K562 (cell line): ENCODE results near the gene TMEM14C. TPM values are rescaled to one million over a fixed set of nuclear protein-coding genes. Genes with fewer than 3 reads are reported as not detected.

Source experiments
- CTBP1 ChIP-seq: fragments of 450-650 bp; IDR thresholded peaks from 2 replicates; pipeline ENCODE4 v1.6.1; 2016; ENCODE audit warnings: borderline replicate concordance
- EP400 ChIP-seq: fragments of 450-650 bp; IDR thresholded peaks from 2 replicates; pipeline ENCODE4 v1.6.1; 2017; ENCODE audit warnings: antibody characterized with exemption, mild to moderate bottlenecking, moderate library complexity
- HMGXB4 ChIP-seq: sonication (generic); formaldehyde crosslinking; IDR thresholded peaks from 2 replicates; pipeline ENCODE4 v1.8.1; 2023; ENCODE audit warnings: mild to moderate bottlenecking, missing genetic modification reagents
- HOXB6 ChIP-seq: fragments of 250-450 bp; sonication (Bioruptor Pico); IDR thresholded peaks from 2 replicates; pipeline ENCODE4 v1.5.1; 2022; ENCODE audit warnings: mild to moderate bottlenecking, borderline replicate concordance
- ILF3 ChIP-seq: fragments of 450-650 bp; IDR thresholded peaks from 2 replicates; pipeline ENCODE4 v1.6.1; 2018; ENCODE audit warnings: antibody characterized with exemption, mild to moderate bottlenecking, moderate library complexity, borderline replicate concordance
- KAT7 ChIP-seq: sonication (generic); formaldehyde crosslinking; IDR thresholded peaks from 2 replicates; pipeline ENCODE4 v1.8.0; 2022; ENCODE audit warnings: missing genetic modification reagents, mild to moderate bottlenecking, borderline replicate concordance
- KDM4B ChIP-seq, 2 experiments: fragments of 450-650 bp in 1 of 2; sonication (generic) in 1 of 2; IDR thresholded peaks; 2 replicates each; pipeline ENCODE4 v1.6.1; 2016 to 2017; ENCODE audit warnings: borderline replicate concordance in 2 of 2, antibody characterized with exemption in 1 of 2, low read depth in 1 of 2, mild to moderate bottlenecking in 1 of 2
- MCM7 ChIP-seq, 2 experiments: fragments of 450-650 bp; IDR thresholded peaks; 2 replicates each; pipeline ENCODE4 v1.6.1; 2016 to 2018
- NFIX ChIP-seq: fragments of 250-450 bp; sonication (Bioruptor Pico); IDR thresholded peaks from 2 replicates; pipeline ENCODE4 v1.4.0; 2020; ENCODE audit warnings: low read depth, mild to moderate bottlenecking, moderate library complexity
- PHF21A ChIP-seq: fragments of 450-650 bp; IDR thresholded peaks from 2 replicates; pipeline ENCODE4 v1.6.1; 2017; ENCODE audit warnings: low read depth, borderline replicate concordance
- PTTG1 ChIP-seq: fragments of 450-650 bp; IDR thresholded peaks from 2 replicates; pipeline ENCODE4 v1.6.1; 2016; ENCODE audit warnings: low read depth, mild to moderate bottlenecking, missing genetic modification characterization, missing compliant biosample characterization
- RBM34 ChIP-seq: fragments of 200-400 bp; formaldehyde crosslinking; IDR thresholded peaks from 2 replicates; pipeline ENCODE4 v1.6.1; 2018; ENCODE audit warnings: low read length, borderline replicate concordance; ENCODE audit not compliant: insufficient read depth
- SAP30 ChIP-seq: fragments of 200-600 bp; sonication (generic); IDR thresholded peaks from 2 replicates; pipeline ENCODE4 v1.6.1; 2012; ENCODE audit warnings: borderline replicate concordance, low read depth, mild to moderate bottlenecking, moderate library complexity, low read length, control low read depth, inconsistent platforms; ENCODE audit not compliant: insufficient read depth, poor library complexity, severe bottlenecking
- TEAD1 ChIP-seq, 2 experiments: fragments of 450-650 bp in 1 of 2; sonication (generic) in 1 of 2; formaldehyde crosslinking; IDR thresholded peaks; 2 replicates each; pipeline versions ENCODE4 v1.4.0 to v1.8.0; 2020 to 2022; ENCODE audit warnings: mild to moderate bottlenecking in 2 of 2, missing genetic modification reagents in 1 of 2
- WHSC1 ChIP-seq: IDR thresholded peaks from one replicate; pipeline ENCODE4 v1.6.1; 2012; ENCODE audit warnings: low read length, control low read depth, inconsistent platforms
- XRCC3 ChIP-seq: fragments of 450-650 bp; IDR thresholded peaks from 2 replicates; pipeline ENCODE4 v1.6.1; 2017; ENCODE audit warnings: mild to moderate bottlenecking, moderate library complexity
- YBX1 ChIP-seq: fragments of 450-650 bp; IDR thresholded peaks from 2 replicates; pipeline ENCODE4 v1.7.1; 2016; ENCODE audit warnings: mild to moderate bottlenecking
- YY1 ChIP-seq, 3 experiments: IDR thresholded peaks; 2 replicates each; pipeline ENCODE4 v1.6.1; 2011; ENCODE audit warnings: low read length in 2 of 3, mild to moderate bottlenecking in 2 of 3, moderate library complexity in 2 of 3, borderline replicate concordance in 1 of 3, control low read depth in 1 of 3, low read depth in 1 of 3; ENCODE audit not compliant: insufficient read depth in 3 of 3, insufficient replicate concordance in 2 of 3, control insufficient read depth in 1 of 3, insufficient read length in 1 of 3; ENCODE audit errors: extremely low read depth in 1 of 3
- ZBTB1 ChIP-seq: sonication (generic); formaldehyde crosslinking; IDR thresholded peaks from 2 replicates; pipeline ENCODE4 v1.8.1; 2023; ENCODE audit warnings: missing genetic modification reagents, low read depth, mild to moderate bottlenecking, borderline replicate concordance
- ZBTB12 ChIP-seq: fragments of 250-450 bp; sonication (Bioruptor Pico); IDR thresholded peaks from 2 replicates; pipeline ENCODE4 v1.4.0; 2020
- ZBTB8A ChIP-seq: fragments of 450-650 bp; IDR thresholded peaks from 2 replicates; pipeline ENCODE4 v1.6.1; 2018; ENCODE audit warnings: mild to moderate bottlenecking, moderate library complexity; ENCODE audit not compliant: partially characterized antibody
- ZNF584 ChIP-seq: fragments of 200-800 bp; sonication (Bioruptor generic); IDR thresholded peaks from 2 replicates; pipeline ENCODE4 v1.6.1; 2016; ENCODE audit warnings: low read depth, mild to moderate bottlenecking, missing genetic modification characterization, missing compliant biosample characterization
- polyA plus RNA-seq, 8 experiments: library from polyadenylated mRNA; depleted of rRNA in 4 of 8; stranded (reverse) in 5 of 8; unstranded in 3 of 8; fragments of >200 nt; fragmentation: Nextera tagmentation in 2 of 8; fragmentation: Illumina TruSeq in 1 of 8; extraction: Ambion mirVana in 2 of 8; extraction: Trizol in 1 of 8; gene quantifications; 2 replicates each; pipeline versions ENCODE4 v1.2.1 to v1.2.3, GENCODE V29; 2011 to 2014; ENCODE audit warnings: inconsistent platforms in 1 of 8, missing spikeins in 1 of 8
- total RNA-seq, 7 experiments: library from RNA; depleted of rRNA in 6 of 7; stranded (reverse); fragments of >200 nt in 6 of 7; fragmentation: Illumina TruSeq in 2 of 7; extraction: Trizol in 2 of 7; gene quantifications; 2 replicates each; pipeline versions ENCODE4 v1.2.1 to v1.2.3, GENCODE V29; 2011 to 2021; ENCODE audit warnings: low replicate concordance in 1 of 7

TMEM14C gene
- total and polyA plus RNA-seq, 9 of the 15 experiments (the other 6 are each of a cell fraction or from before 2014, with no cell fraction given): 151 to 496 (median 263) TPM

- TF ChIP-seq RBM34 (no peak), NFIX (CRISPR knock-in tag) (peak; percentile 66; the same call in 1 of the 2 replicates), ZBTB12 (CRISPR knock-in tag) (peak; percentile 57), ZBTB8A (no peak), MCM7 (IDR thresholded peaks at IDR 0.05) (no peak), HOXB6 (CRISPR knock-in tag) (no peak), EP400 (peak; percentile 82), PTTG1 (tag) (no peak), WHSC1 (no peak), SAP30 (no peak), XRCC3 (no peak), TEAD1 (CRISPR knock-in tag; IDR thresholded peaks at IDR 0.05) (peak in 1 of 2 experiments; percentile 79; a peak in 2 of 4 replicates), KAT7 (peak; percentile 84; the same call in 1 of the 2 replicates), ZNF584 (CRISPR knock-in tag) (no peak), PHF21A (no peak; the same call in 1 of the 2 replicates), HMGXB4 (CRISPR knock-in tag) (no peak), ILF3 (no peak), YY1 (IDR thresholded peaks at IDR 0.05; ENCODE audit: borderline replicate concordance in 1 of 3, control insufficient read depth in 1 of 3, extremely low read depth in 1 of 3, insufficient read depth in 3 of 3, insufficient read length in 1 of 3, insufficient replicate concordance in 2 of 3, low read depth in 1 of 3, low read length in 2 of 3) (peak in 1 of 3 experiments; percentile 41), YBX1 (no peak), KDM4B (IDR thresholded peaks at IDR 0.05; ENCODE audit: borderline replicate concordance in 2 of 2, low read depth in 1 of 2) (no peak), ZBTB1 (peak; percentile 57; the same call in 1 of the 2 replicates), CTBP1 (peak; percentile 90)
Measured at GRCh38 chr6:10747251-10747972, 24.5 kb downstream of the TMEM14C start, which contains the start of gene TMEM14B (continued).
